Tibial nerve (tissue), 4 donors: ENCODE data around the gene FAM162A. TPM values are rescaled to one million over a fixed set of nuclear protein-coding genes. Genes with fewer than 3 reads are reported as not detected.

Source experiments
- DNase-seq, 2 donors: peaks; one replicate each; pipeline ENCODE4 v3.0.0-alpha.2; 2019; ENCODE audit warnings: low spot score in 2 of 2
- H3K27ac ChIP-seq, 4 donors: fragments of 200-600 bp; sonication (generic) in 3 of 4; one replicate each; pipeline ENCODE4 v1.5.1; 2017 to 2019; ENCODE audit warnings: mild to moderate bottlenecking in 1 of 4
- H3K27me3 ChIP-seq, 2 donors: fragments of 200-600 bp; sonication (generic) in 1 of 2; one replicate each; pipeline versions ENCODE4 v1.5.1 to v1.6.0; 2017 to 2019
- H3K36me3 ChIP-seq, 3 donors: fragments of 200-600 bp; sonication (generic); one replicate each; pipeline ENCODE4 v1.5.1; 2018 to 2019
- H3K4me1 ChIP-seq, 4 donors: fragments of 200-600 bp; sonication (generic) in 3 of 4; one replicate each; pipeline ENCODE4 v1.5.1; 2017 to 2019
- H3K4me3 ChIP-seq, 4 donors: fragments of 200-600 bp; sonication (generic) in 3 of 4; one replicate each; pipeline ENCODE4 v1.5.1; 2017 to 2019; ENCODE audit warnings: mild to moderate bottlenecking in 1 of 4, moderate library complexity in 1 of 4
- H3K9me3 ChIP-seq, 4 donors: fragments of 200-600 bp; sonication (generic) in 3 of 4; one replicate each; pipeline ENCODE4 v1.5.1; 2017 to 2019
- CTCF ChIP-seq, 5 experiments: fragments of 200-600 bp in 3 of 5; fragments of 450-650 bp in 2 of 5; sonication (generic) in 3 of 5; IDR thresholded peaks; one replicate each; pipeline ENCODE4 v1.5.1; 2016 to 2019; ENCODE audit warnings: antibody characterized with exemption in 5 of 5, mild to moderate bottlenecking in 3 of 5, moderate library complexity in 2 of 5
- EP300 ChIP-seq, 2 donors: sonication (generic); formaldehyde crosslinking; IDR thresholded peaks; one replicate each; pipeline ENCODE4 v1.6.1; 2017; ENCODE audit warnings: antibody characterized with exemption in 2 of 2, mild to moderate bottlenecking in 1 of 2
- POLR2A ChIP-seq, 2 donors: fragments of 450-650 bp; IDR thresholded peaks; one replicate each; pipeline ENCODE4 v1.6.1; 2017; ENCODE audit warnings: antibody characterized with exemption in 2 of 2, mild to moderate bottlenecking in 2 of 2, moderate library complexity in 2 of 2
- WGBS, 2 donors: methylation state at CpG; one replicate each; pipeline ENCODE4 v1.1.5; 2018; 5-methylcytosine and 5-hydroxymethylcytosine counted together
- total RNA-seq, 4 donors: library from RNA; depleted of rRNA; stranded (reverse); fragments of >200 nt; gene quantifications; one replicate each; pipeline ENCODE4 v1.1.0, GENCODE V29; 2016

Gene FAM162A
- total RNA-seq, 4 donors from 2014 or later = 13.2 to 23.1 (median 17.8) TPM

GRCh38 chr3:122351612-122352011, 32.4 kb upstream of the FAM162A start:
- Histone ChIP-seq H3K36me3 (no peaks in the 10 kb centered on the region), H3K4me1 (no peaks in the 10 kb centered on the region), H3K27ac (no peak overlapping the region), H3K4me3 (no peak overlapping the region), H3K9me3 (no peaks in the 10 kb centered on the region), H3K27me3 (no peaks in the 10 kb centered on the region)
- no peak for DNase-seq
- 90 to 99% methylated on average over 4 of the region's 4 CpGs for WGBS, 2 donors
- TF ChIP-seq CTCF (IDR thresholded peaks at IDR 0.05) (no peak), POLR2A (IDR thresholded peaks at IDR 0.05) (no peak), EP300 (IDR thresholded peaks at IDR 0.05) (no peak)

GRCh38 chr3:122353215-122353614, 30.8 kb upstream of the FAM162A start:
- no peaks in the 10 kb centered on the region for H3K4me1 ChIP-seq
- H3K27ac ChIP-seq = no peak overlapping the region
- no peaks in the 10 kb centered on the region for H3K27me3 ChIP-seq
- DNase-seq = no peak
- H3K36me3 ChIP-seq = peaks cover 0 to 8% (median 0%) of the 10 kb centered on the region in 3 donors
- WGBS, 2 donors = 52 to 73% methylated on average over 2 of the region's 2 CpGs
- H3K9me3 ChIP-seq = no peaks in the 10 kb centered on the region
- no peak overlapping the region for H3K4me3 ChIP-seq
- no peak for TF ChIP-seq CTCF (IDR thresholded peaks at IDR 0.05)
- TF ChIP-seq EP300 (IDR thresholded peaks at IDR 0.05) = no peak
- TF ChIP-seq POLR2A (IDR thresholded peaks at IDR 0.05) = no peak

GRCh38 chr3:122353893-122354401, 30.0 kb upstream of the FAM162A start:
- no peaks in the 10 kb centered on the region for H3K27me3 ChIP-seq
- peaks cover 0 to 12% (median 0%) of the 10 kb centered on the region in 3 donors for H3K36me3 ChIP-seq
- no peak overlapping the region for H3K27ac ChIP-seq
- no peak for DNase-seq
- H3K9me3 ChIP-seq = no peaks in the 10 kb centered on the region
- H3K4me3 ChIP-seq = no peak overlapping the region
- WGBS, 2 donors = 100% methylated on average over 1 of the region's 1 CpG
- H3K4me1 ChIP-seq = no peaks in the 10 kb centered on the region
- TF ChIP-seq CTCF (IDR thresholded peaks at IDR 0.05) (no peak), POLR2A (IDR thresholded peaks at IDR 0.05) (no peak)

GRCh38 chr3:122355612-122356011, 28.4 kb upstream of the FAM162A start:
- Histone ChIP-seq H3K9me3 (no peaks in the 10 kb centered on the region), H3K4me1 (no peaks in the 10 kb centered on the region), H3K27ac (no peak overlapping the region), H3K27me3 (no peaks in the 10 kb centered on the region), H3K36me3 (peaks cover 0 to 15% (median 0%) of the 10 kb centered on the region in 3 donors), H3K4me3 (no peak overlapping the region)
- 67 to 86% methylated on average over 4 of the region's 4 CpGs for WGBS, 2 donors
- no peak for DNase-seq
- TF ChIP-seq EP300 (IDR thresholded peaks at IDR 0.05) = no peak
- TF ChIP-seq CTCF (IDR thresholded peaks at IDR 0.05) = no peak
- no peak for TF ChIP-seq POLR2A (IDR thresholded peaks at IDR 0.05)

GRCh38 chr3:122356402-122356801, 27.6 kb upstream of the FAM162A start:
- H3K36me3 ChIP-seq = peaks cover 0 to 23% (median 0%) of the 10 kb centered on the region in 3 donors
- no peak for TF ChIP-seq POLR2A (IDR thresholded peaks at IDR 0.05)
- TF ChIP-seq CTCF (IDR thresholded peaks at IDR 0.05) = no peak
- TF ChIP-seq EP300 (IDR thresholded peaks at IDR 0.05) = no peak
- DNase-seq = no peak
- H3K27ac ChIP-seq = no peak overlapping the region
- H3K9me3 ChIP-seq = no peaks in the 10 kb centered on the region
- no peaks in the 10 kb centered on the region for H3K4me1 ChIP-seq
- H3K27me3 ChIP-seq = no peaks in the 10 kb centered on the region
- 70 to 81% methylated on average over 4 of the region's 4 CpGs for WGBS, 2 donors
- H3K4me3 ChIP-seq = no peak overlapping the region
